NB4 (cell line): ENCODE data around the gene RFPL2.

Experiments
- DNase-seq: peaks from one replicate; pipeline ENCODE4 v3.0.0; 2010; ENCODE audit warnings: low read depth
- H3K4me3 ChIP-seq: one replicate; pipeline ENCODE4 v1.5.1; 2011; ENCODE audit warnings: mild to moderate bottlenecking, low read depth, low read length, moderate library complexity
- CTCF ChIP-seq: IDR thresholded peaks from one replicate; pipeline ENCODE4 v1.5.1; 2012; ENCODE audit warnings: low read depth, low read length
- MAX ChIP-seq: IDR thresholded peaks from 2 replicates; pipeline ENCODE4 v1.6.1; 2011; ENCODE audit warnings: low read depth, low read length
- MYC ChIP-seq: IDR thresholded peaks from 2 replicates; pipeline ENCODE4 v1.6.1; 2011; ENCODE audit warnings: low read depth, low read length
- POLR2A ChIP-seq: IDR thresholded peaks from 2 replicates; pipeline ENCODE4 v1.6.1; 2011; ENCODE audit warnings: mild to moderate bottlenecking; ENCODE audit not compliant: insufficient read length; ENCODE audit errors: extremely low read depth

The RFPL2 gene

DNA sequence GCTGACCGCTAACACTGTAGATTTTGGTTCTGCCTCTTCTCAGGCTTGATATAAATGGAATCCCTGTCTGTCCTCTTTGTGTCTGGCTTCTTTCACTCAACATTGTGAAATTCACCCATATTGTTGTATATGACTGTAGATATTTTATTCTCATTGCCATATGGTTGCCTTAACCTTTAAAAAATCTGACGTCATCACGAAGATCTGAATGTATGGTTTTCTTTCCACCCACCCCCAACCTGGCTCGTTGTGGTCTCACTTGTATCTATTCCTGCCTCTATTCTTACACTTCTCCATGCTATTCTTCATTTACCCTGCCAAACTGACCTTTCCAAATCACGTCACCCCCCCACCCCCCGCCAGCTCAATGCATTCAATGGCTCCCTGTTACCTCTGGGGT lies 23.8 kb downstream of the RFPL2 start:
- TF ChIP-seq POLR2A (no peak), MYC (no peak), MAX (no peak), CTCF (no peak)
- DNase-seq: no peak
- no peak overlapping the region for H3K4me3 ChIP-seq

DNA sequence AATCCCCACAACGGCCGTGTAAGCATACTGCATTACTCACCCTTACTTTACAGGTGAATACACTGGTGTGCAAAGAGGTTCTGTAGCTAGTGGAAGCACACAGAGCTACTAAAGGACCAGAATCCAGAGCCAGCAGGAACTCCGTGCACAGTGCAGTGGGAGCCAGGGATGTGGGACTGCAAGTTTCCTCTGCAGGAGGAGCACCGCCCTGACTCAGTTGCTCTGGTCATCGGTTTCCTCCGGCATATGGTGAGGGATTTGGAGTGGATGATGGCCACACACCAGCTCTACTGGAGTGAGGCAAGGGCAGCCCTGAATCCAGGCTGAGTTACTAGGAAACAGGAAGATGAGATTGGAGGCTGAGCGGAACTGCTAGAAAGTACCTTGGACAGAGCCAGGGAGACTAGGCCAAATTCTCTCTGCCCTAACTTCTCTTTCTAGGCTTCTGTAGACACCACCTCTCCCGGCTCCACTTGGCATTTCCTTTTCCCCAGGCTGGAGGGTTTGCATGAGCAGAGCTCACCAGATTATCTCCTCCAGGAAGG lies 27.6 kb downstream of the RFPL2 start:
- no peak overlapping the region for H3K4me3 ChIP-seq
- TF ChIP-seq MYC: no peak
- no peak for TF ChIP-seq MAX
- no peak for TF ChIP-seq POLR2A
- no peak for TF ChIP-seq CTCF
- peak; percentile 20 for DNase-seq

DNA sequence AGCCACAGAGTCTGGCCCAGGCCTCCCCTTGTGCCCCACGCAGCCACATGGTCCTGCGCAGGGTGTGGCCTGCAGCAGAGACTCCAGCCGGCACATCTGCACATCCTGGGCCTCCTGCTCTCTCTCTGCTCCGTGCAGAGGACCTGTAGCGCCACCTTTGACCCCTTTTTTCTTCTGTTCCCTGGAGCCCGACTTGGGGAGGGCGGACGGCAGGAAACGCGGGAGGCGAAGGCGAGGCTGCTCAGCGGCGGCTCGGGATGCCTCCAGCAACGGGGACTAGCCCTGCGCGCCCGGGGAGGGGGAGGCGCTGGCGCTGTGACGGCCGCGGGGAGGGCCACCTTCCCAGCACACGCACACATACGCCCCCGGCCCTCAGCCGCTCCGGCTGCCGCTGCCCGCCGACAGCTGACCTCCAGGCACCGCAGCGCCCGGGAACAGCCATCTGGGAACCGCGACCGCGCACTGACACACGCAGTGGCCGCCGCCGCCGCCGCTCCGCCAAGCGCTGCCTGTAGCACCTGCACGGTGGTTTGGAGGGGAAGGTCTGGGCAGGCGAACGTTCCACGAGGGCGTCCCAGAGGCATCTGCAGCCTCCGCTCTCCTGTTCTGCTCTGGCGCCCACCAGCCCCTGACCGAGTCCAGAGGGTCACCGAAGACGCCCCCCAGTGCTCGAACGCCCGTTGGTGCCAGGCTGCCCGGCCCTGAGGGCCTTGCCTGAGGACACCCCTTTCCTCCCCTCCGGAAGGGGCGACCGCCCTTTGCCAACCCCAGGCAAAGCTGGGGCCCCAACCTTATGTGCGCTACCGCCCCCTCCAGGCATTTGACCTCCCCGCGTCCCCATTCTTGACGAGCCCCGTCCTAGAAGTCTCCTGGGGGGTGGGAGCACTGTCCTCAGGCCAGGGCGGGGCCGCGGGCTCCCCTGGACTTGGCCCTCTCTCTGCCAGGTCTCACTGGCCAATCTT lies 28.9 kb downstream of the RFPL2 start:
- no peak for DNase-seq
- no peak for TF ChIP-seq MYC
- TF ChIP-seq POLR2A: no peak
- TF ChIP-seq CTCF: no peak
- TF ChIP-seq MAX: no peak
- H3K4me3 ChIP-seq: no peak overlapping the region

DNA sequence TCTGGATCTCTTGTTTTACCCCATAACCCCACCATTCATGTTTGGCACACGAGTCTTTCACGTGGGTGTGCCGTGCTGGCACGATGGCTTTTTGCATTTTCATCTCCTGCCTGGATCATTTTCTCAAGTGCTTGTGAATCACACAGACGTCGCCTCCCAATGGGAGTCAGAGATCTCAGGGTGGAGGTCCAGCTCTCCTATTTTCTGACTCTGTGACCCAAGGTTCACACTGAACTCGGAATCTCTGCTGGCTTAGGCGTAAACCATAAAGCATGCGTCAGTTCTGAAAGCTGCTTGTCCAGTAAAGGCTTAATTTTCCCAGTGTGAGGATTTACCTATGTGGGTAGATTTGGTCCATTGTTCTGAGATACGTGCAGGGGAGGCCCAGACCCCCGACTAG lies 29.8 kb downstream of the RFPL2 start:
- no peak for TF ChIP-seq CTCF

DNA sequence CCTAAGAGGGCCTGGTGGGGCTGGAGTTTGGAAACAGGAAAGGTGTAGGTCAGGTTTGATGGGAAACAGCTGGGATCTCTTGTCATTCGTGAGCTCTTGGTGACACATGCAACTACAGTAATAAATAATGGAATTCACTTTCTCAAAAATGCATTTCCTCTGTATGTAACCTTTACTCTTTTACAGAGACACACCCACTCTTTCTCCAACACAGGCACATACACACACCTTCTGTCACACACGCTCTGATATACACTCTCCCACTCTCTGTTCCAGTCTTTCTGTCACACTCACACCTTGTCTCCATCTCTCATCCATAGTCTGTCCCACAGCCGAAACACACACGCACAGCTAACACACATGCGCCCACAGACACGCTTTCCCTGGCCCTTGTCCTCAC lies 39.2 kb downstream of the RFPL2 start:
- no peak for DNase-seq
- no peak for TF ChIP-seq CTCF
- TF ChIP-seq POLR2A: no peak
- no peak for TF ChIP-seq MAX
- H3K4me3 ChIP-seq: no peak overlapping the region

More for the DNA sequence above, 29.8 kb downstream of the RFPL2 start:
- H3K4me3 ChIP-seq: no peak overlapping the region
- no peak for DNase-seq
